ENCODE data around the gene EXOC6.
"Not testable (repeated sequence)": the region's sequence is repeated elsewhere in the genome, so short reads cannot be mapped to it uniquely, and the experiment has no call there.

EXOC6 gene

GRCh38 chr10:92942226-92942625 lies 93.9 kb downstream of the EXOC6 start:
- TF ChIP-seq CTCF (IDR thresholded peaks at IDR 0.05; ENCODE audit: insufficient read depth, low read length), result no peak
- Histone ChIP-seq H3K27ac (replicated peaks) (no peak overlapping the region), H3K27me3 (ENCODE audit: insufficient read depth, poor library complexity, severe bottlenecking) (no peaks in the 10 kb centered on the region), H3K4me3 (replicated peaks; ENCODE audit: insufficient read depth, low read length) (no peak overlapping the region)
- DNase-seq (ENCODE audit: low read depth in 1 of 2, low spot score in 1 of 2), result no peak

DNA sequence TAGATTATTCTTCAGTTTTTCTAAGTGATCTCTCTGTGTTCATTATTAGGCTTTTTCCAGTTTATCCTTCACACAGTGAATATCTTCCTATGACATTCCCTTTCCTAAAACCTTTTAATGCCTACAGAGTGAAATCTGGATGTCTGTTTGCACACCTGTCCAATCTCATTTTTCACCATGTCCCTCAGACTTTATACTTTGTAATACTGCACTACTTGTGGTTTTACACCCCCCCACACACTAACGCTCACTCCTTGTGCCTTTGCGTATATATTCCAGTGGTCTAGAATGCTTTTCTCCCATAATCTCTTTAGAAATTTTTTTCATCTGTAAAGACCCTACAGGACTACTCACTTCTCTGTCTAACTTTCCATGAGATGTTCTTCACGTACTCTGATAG lies 98.2 kb downstream of the EXOC6 start:
- Histone ChIP-seq H3K27ac (replicated peaks) (no peak overlapping the region), H3K4me3 (replicated peaks; ENCODE audit: insufficient read depth, low read length) (no peak overlapping the region)
- no peak for DNase-seq (ENCODE audit: low read depth in 1 of 2, low spot score in 1 of 2)

GRCh38 chr10:92952573-92952972 lies 104.3 kb downstream of the EXOC6 start:
- not testable (repeated sequence) for H3K27ac ChIP-seq (replicated peaks); DNase-seq (ENCODE audit: low read depth in 1 of 2, low spot score in 1 of 2); H3K4me3 ChIP-seq (replicated peaks; ENCODE audit: insufficient read depth, low read length); H3K27me3 ChIP-seq (ENCODE audit: insufficient read depth, poor library complexity, severe bottlenecking)

More for the DNA sequence above, 98.2 kb downstream of the EXOC6 start:
- no peaks in the 10 kb centered on the region for H3K27me3 ChIP-seq (ENCODE audit: insufficient read depth, poor library complexity, severe bottlenecking)
- TF ChIP-seq GABPA (IDR thresholded peaks at IDR 0.05; ENCODE audit: low read depth) (no peak), SPI1 (IDR thresholded peaks at IDR 0.05; ENCODE audit: borderline replicate concordance, low read depth) (no peak), CTCF (IDR thresholded peaks at IDR 0.05; ENCODE audit: insufficient read depth, low read length) (no peak), POLR2AphosphoS5 (IDR thresholded peaks at IDR 0.05; ENCODE audit: low read depth) (no peak)
- TF ChIP-seq, protein P1, sequence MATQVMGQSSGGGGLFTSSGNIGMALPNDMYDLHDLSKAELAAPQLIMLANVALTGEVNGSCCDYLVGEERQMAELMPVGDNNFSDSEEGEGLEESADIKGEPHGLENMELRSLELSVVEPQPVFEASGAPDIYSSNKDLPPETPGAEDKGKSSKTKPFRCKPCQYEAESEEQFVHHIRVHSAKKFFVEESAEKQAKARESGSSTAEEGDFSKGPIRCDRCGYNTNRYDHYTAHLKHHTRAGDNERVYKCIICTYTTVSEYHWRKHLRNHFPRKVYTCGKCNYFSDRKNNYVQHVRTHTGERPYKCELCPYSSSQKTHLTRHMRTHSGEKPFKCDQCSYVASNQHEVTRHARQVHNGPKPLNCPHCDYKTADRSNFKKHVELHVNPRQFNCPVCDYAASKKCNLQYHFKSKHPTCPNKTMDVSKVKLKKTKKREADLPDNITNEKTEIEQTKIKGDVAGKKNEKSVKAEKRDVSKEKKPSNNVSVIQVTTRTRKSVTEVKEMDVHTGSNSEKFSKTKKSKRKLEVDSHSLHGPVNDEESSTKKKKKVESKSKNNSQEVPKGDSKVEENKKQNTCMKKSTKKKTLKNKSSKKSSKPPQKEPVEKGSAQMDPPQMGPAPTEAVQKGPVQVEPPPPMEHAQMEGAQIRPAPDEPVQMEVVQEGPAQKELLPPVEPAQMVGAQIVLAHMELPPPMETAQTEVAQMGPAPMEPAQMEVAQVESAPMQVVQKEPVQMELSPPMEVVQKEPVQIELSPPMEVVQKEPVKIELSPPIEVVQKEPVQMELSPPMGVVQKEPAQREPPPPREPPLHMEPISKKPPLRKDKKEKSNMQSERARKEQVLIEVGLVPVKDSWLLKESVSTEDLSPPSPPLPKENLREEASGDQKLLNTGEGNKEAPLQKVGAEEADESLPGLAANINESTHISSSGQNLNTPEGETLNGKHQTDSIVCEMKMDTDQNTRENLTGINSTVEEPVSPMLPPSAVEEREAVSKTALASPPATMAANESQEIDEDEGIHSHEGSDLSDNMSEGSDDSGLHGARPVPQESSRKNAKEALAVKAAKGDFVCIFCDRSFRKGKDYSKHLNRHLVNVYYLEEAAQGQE (IDR thresholded peaks at IDR 0.05; ENCODE audit: insufficient replicate concordance, low read depth), result no peak

DNA sequence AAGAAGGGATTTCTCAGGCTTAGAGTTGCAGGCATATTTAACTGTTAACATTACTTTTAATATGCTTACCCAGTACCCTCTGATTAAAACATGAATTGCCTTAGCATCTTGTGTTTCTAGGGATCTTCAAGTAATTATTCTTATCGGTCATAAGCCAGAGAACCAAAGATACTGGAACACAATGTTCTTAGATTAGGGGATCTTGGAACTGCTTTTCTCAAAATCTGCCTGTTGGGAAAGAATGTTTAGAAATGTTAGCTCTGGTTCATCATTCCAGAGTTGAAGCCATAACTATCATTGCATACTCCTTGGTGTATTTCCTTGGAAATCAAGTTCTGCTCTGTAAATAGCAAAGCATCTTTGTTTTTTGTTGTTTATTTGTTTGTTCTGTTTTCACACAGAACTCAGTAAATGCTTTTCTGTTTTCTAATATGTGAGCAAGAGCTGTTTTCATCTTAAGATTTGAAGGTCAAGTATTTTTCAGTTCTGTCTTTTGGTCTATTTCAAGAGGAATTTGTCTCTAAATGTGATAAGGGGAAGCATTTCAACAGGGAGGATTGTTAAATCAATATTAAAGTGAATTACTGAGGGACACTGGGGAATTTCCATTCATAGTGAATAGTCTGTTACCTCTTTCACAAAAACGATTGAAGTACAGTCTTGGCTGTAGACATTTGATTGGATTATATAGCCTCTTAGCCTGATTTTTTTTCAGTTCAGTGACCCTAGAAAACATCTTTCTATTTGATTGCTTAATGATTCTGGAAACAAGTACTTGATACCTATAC lies 109.1 kb downstream of the EXOC6 start:
- Histone ChIP-seq H3K27me3 (ENCODE audit: insufficient read depth, poor library complexity, severe bottlenecking) (no peaks in the 10 kb centered on the region), H3K4me3 (replicated peaks; ENCODE audit: insufficient read depth, low read length) (no peak overlapping the region), H3K27ac (replicated peaks) (no peak overlapping the region)
- TF ChIP-seq, protein P1 (IDR thresholded peaks at IDR 0.05; ENCODE audit: insufficient replicate concordance, low read depth), result no peak
- TF ChIP-seq GABPA (IDR thresholded peaks at IDR 0.05; ENCODE audit: low read depth), result no peak
- TF ChIP-seq SPI1 (IDR thresholded peaks at IDR 0.05; ENCODE audit: borderline replicate concordance, low read depth), result no peak
- TF ChIP-seq POLR2AphosphoS5 (IDR thresholded peaks at IDR 0.05; ENCODE audit: low read depth), result no peak
- no peak for TF ChIP-seq CTCF (IDR thresholded peaks at IDR 0.05; ENCODE audit: insufficient read depth, low read length)
- DNase-seq (ENCODE audit: low read depth in 1 of 2, low spot score in 1 of 2), result no peak

Data from HL-60 (cell line).